H1 (cell line): Measurements from ENCODE around the gene PPP1R3C. TPM values are rescaled to one million over a fixed set of nuclear protein-coding genes. Genes with fewer than 3 reads are reported as not detected.

ENCODE experiments used
- CTCF ChIA-PET: fragments of 300-600 bp; sonication (Branson Sonifier 250); formaldehyde crosslinking; loops from one replicate; lab custom pipeline; 2021; ENCODE audit not compliant: partially characterized antibody; lab: Charles Lee
- POLR2A ChIA-PET: fragments of 300-600 bp; sonication (Branson Sonifier 250); formaldehyde crosslinking; loops from one replicate; lab custom pipeline; 2021; ENCODE audit warnings: inconsistent platforms; ENCODE audit not compliant: partially characterized antibody; lab: Charles Lee
- DNase-seq, 2 experiments: peaks; one replicate each; pipeline versions ENCODE4 v3.0.0 to v3.0.0-alpha.2; 2010 to 2022; ENCODE audit warnings: low spot score in 2 of 2, low read depth in 1 of 2, mixed read lengths in 1 of 2
- FAIRE-seq: peaks from 2 replicates; lab custom pipeline; 2011; peaks lifted over from hg19 to GRCh38; lab: Jason Lieb, UNC
- H2AFZ ChIP-seq: 2 replicates; pipeline ENCODE4 v1.8.1; 2012; ENCODE audit warnings: low read length, inconsistent platforms
- H2AK5ac ChIP-seq: 2 replicates; pipeline ENCODE4 v1.6.1; 2013; ENCODE audit warnings: low read depth, low read length
- H2BK120ac ChIP-seq: replicated peaks from 2 replicates; pipeline ENCODE3; 2013; ENCODE audit warnings: low read depth, low read length, inconsistent platforms
- H2BK12ac ChIP-seq: 2 replicates; pipeline ENCODE4 v1.6.1; 2013; ENCODE audit warnings: low read depth, low read length
- H2BK15ac ChIP-seq: 2 replicates; pipeline ENCODE4 v1.6.1; 2013; ENCODE audit warnings: low read length
- H2BK20ac ChIP-seq: 2 replicates; pipeline ENCODE4 v1.6.1; 2013; ENCODE audit warnings: low read length
- H2BK5ac ChIP-seq: 2 replicates; pipeline ENCODE4 v1.6.1; 2013; ENCODE audit warnings: low read depth, low read length
- H3K14ac ChIP-seq: 2 replicates; pipeline ENCODE4 v1.6.1; 2013; ENCODE audit warnings: inconsistent platforms; ENCODE audit not compliant: insufficient read length
- H3K18ac ChIP-seq: 2 replicates; pipeline ENCODE4 v1.6.1; 2013; ENCODE audit warnings: low read length; ENCODE audit errors: extremely low read depth
- H3K23ac ChIP-seq: 2 replicates; pipeline ENCODE4 v1.6.1; 2013; ENCODE audit warnings: inconsistent platforms; ENCODE audit not compliant: insufficient read length
- H3K23me2 ChIP-seq: 2 replicates; pipeline ENCODE4 v1.6.1; 2013; ENCODE audit warnings: low read depth, low read length
- H3K27ac ChIP-seq: 2 replicates; pipeline ENCODE4 v1.6.1; 2011; ENCODE audit warnings: low read depth, low read length, inconsistent platforms
- H3K27me3 ChIP-seq, 4 experiments: replicated peaks in 1 of 4; 1 replicate in 1 of 4; 2 replicates in 3 of 4; pipeline versions ENCODE4 v1.6.1 to v1.8.1; 2011 to 2013; ENCODE audit warnings: low read length in 3 of 4, mild to moderate bottlenecking in 3 of 4, inconsistent platforms in 2 of 4, mixed read lengths in 2 of 4, moderate library complexity in 1 of 4; ENCODE audit not compliant: control insufficient read depth in 3 of 4, insufficient read depth in 3 of 4; ENCODE audit errors: extremely low read depth in 1 of 4
- H3K36me3 ChIP-seq, 4 experiments: 2 replicates each; pipeline versions ENCODE4 v1.6.1 to v1.8.1; 2011 to 2013; ENCODE audit warnings: mild to moderate bottlenecking in 4 of 4, low read length in 3 of 4, moderate library complexity in 2 of 4, control low read depth in 1 of 4, inconsistent platforms in 1 of 4; ENCODE audit not compliant: insufficient read depth in 4 of 4, control insufficient read depth in 2 of 4
- H3K4ac ChIP-seq: replicated peaks from 2 replicates; pipeline ENCODE3; 2013; ENCODE audit warnings: low read length, low read depth, mixed read lengths, inconsistent platforms; ENCODE audit not compliant: insufficient read length
- H3K4me1 ChIP-seq, 4 experiments: replicated peaks in 1 of 4; 1 replicate in 1 of 4; 2 replicates in 3 of 4; pipeline versions ENCODE4 v1.6.1 to v1.8.1; 2011 to 2013; ENCODE audit warnings: low read length in 3 of 4, inconsistent platforms in 2 of 4, mixed read lengths in 1 of 4; ENCODE audit not compliant: insufficient read depth in 4 of 4, control insufficient read depth in 3 of 4
- H3K4me2 ChIP-seq, 2 experiments: 2 replicates each; pipeline versions ENCODE4 v1.6.1 to v1.8.1; 2011 to 2013; ENCODE audit warnings: low read depth in 2 of 2, low read length in 2 of 2, control low read depth in 1 of 2, inconsistent platforms in 1 of 2, mild to moderate bottlenecking in 1 of 2; ENCODE audit not compliant: insufficient read depth in 1 of 2
- H3K4me3 ChIP-seq, 4 experiments: fragments of 200-600, 300-600 bp in 1 of 4; sonication (generic), shearing (Covaris generic), sonication (Bioruptor Twin) in 1 of 4; 2 replicates each; pipeline versions ENCODE4 v1.5.1 to v1.8.1; 2011 to 2016; ENCODE audit warnings: low read length in 4 of 4, low read depth in 3 of 4, control low read depth in 2 of 4, inconsistent platforms in 2 of 4, mild to moderate bottlenecking in 2 of 4, mixed read lengths in 1 of 4, moderate library complexity in 1 of 4; ENCODE audit not compliant: insufficient read depth in 2 of 4; ENCODE audit errors: extremely low read depth in 1 of 4
- H3K56ac ChIP-seq: replicated peaks from 2 replicates; pipeline ENCODE3; 2013; ENCODE audit warnings: low read depth, mild to moderate bottlenecking, mixed read lengths, low read length, inconsistent platforms; ENCODE audit not compliant: insufficient read length
- H3K79me1 ChIP-seq: 2 replicates; pipeline ENCODE4 v1.6.1; 2013; ENCODE audit warnings: low read depth, low read length, control low read depth
- H3K79me2 ChIP-seq, 2 experiments: 2 replicates each; pipeline versions ENCODE4 v1.6.1 to v1.8.1; 2012 to 2013; ENCODE audit warnings: low read length in 2 of 2, mild to moderate bottlenecking in 2 of 2, inconsistent platforms in 1 of 2; ENCODE audit not compliant: insufficient read depth in 2 of 2, control insufficient read depth in 1 of 2
- H3K9ac ChIP-seq, 4 experiments: replicated peaks in 1 of 4; 1 replicate in 1 of 4; 2 replicates in 3 of 4; pipeline versions ENCODE4 v1.6.1 to v1.8.1; 2011 to 2013; ENCODE audit warnings: low read depth in 3 of 4, low read length in 3 of 4, control low read depth in 2 of 4, mild to moderate bottlenecking in 2 of 4, moderate library complexity in 2 of 4, inconsistent platforms in 1 of 4; ENCODE audit errors: extremely low read depth in 1 of 4
- H3K9me3 ChIP-seq, 2 experiments: 2 replicates each; pipeline versions ENCODE4 v1.6.1 to v1.8.1; 2012 to 2013; ENCODE audit warnings: mild to moderate bottlenecking in 2 of 2, moderate library complexity in 2 of 2, control low read depth in 1 of 2, inconsistent platforms in 1 of 2, low read depth in 1 of 2, low read length in 1 of 2, mixed read lengths in 1 of 2; ENCODE audit not compliant: insufficient read depth in 2 of 2
- H4K20me1 ChIP-seq, 2 experiments: replicated peaks in 1 of 2; 2 replicates each; pipeline versions ENCODE3 to v1.8.1; 2011 to 2013; ENCODE audit warnings: inconsistent platforms in 2 of 2, low read length in 2 of 2, mild to moderate bottlenecking in 1 of 2; ENCODE audit not compliant: insufficient read depth in 2 of 2, control insufficient read depth in 1 of 2
- H4K5ac ChIP-seq: 2 replicates; pipeline ENCODE4 v1.6.1; 2013; ENCODE audit warnings: low read length, low read depth, mixed read lengths, inconsistent platforms; ENCODE audit not compliant: insufficient read length
- H4K8ac ChIP-seq: 2 replicates; pipeline ENCODE4 v1.8.0; 2013; ENCODE audit warnings: mild to moderate bottlenecking, moderate library complexity, low read length, inconsistent platforms; ENCODE audit not compliant: insufficient read depth; ENCODE audit errors: extremely low read depth
- H4K91ac ChIP-seq: replicated peaks from 2 replicates; pipeline ENCODE3; 2013; ENCODE audit warnings: low read length, mixed read lengths, inconsistent platforms; ENCODE audit not compliant: insufficient read length
- BACH1 ChIP-seq: IDR thresholded peaks from 2 replicates; pipeline ENCODE4 v1.6.1; 2012; ENCODE audit warnings: low read length, improper control_type of control experiment
- CBX5 ChIP-seq: fragments of 300-800, 300-1000 bp; sonication (generic); IDR thresholded peaks from 2 replicates; pipeline ENCODE4 v1.7.1; 2016; ENCODE audit warnings: antibody characterized with exemption, low read length, low read depth
- CEBPB ChIP-seq: IDR thresholded peaks from 2 replicates; pipeline ENCODE4 v1.6.1; 2012; ENCODE audit warnings: low read depth, low read length
- CTBP2 ChIP-seq: IDR thresholded peaks from 2 replicates; pipeline ENCODE4 v1.7.0; 2011; ENCODE audit warnings: borderline replicate concordance, mild to moderate bottlenecking, moderate library complexity, mixed read lengths, low read length; ENCODE audit not compliant: insufficient read depth, insufficient read length
- GABPA ChIP-seq: IDR thresholded peaks from 2 replicates; pipeline ENCODE4 v1.6.1; 2011; ENCODE audit warnings: mild to moderate bottlenecking, low read length, moderate library complexity, borderline replicate concordance; ENCODE audit not compliant: insufficient read depth
- JUND ChIP-seq: IDR thresholded peaks from 2 replicates; pipeline ENCODE4 v1.6.1; 2011; ENCODE audit warnings: mild to moderate bottlenecking, improper control_type of control experiment, low read length
- KDM4A ChIP-seq: IDR thresholded peaks from one replicate; pipeline ENCODE4 v1.7.1; 2012; ENCODE audit warnings: low read depth, mild to moderate bottlenecking, moderate library complexity, low read length, inconsistent platforms; ENCODE audit not compliant: severe bottlenecking
- NANOG ChIP-seq: IDR thresholded peaks from 2 replicates; pipeline ENCODE4 v1.6.1; 2011; ENCODE audit warnings: low read length, low read depth, mild to moderate bottlenecking, inconsistent platforms; ENCODE audit not compliant: insufficient read depth, poor library complexity, severe bottlenecking
- POLR2A ChIP-seq, 2 experiments: IDR thresholded peaks; 1 replicate in 1 of 2; 2 replicates in 1 of 2; pipeline ENCODE4 v1.6.1; 2011; ENCODE audit warnings: low read depth in 2 of 2, low read length in 2 of 2, mild to moderate bottlenecking in 2 of 2; ENCODE audit errors: control extremely low read depth in 1 of 2
- RAD21 ChIP-seq, 2 experiments: IDR thresholded peaks in 1 of 2; conservative IDR thresholded peaks in 1 of 2; 2 replicates each; pipeline ENCODE4 v1.6.1; 2011; ENCODE audit warnings: low read depth in 2 of 2, low read length in 2 of 2, improper control_type of control experiment in 1 of 2, inconsistent platforms in 1 of 2, mild to moderate bottlenecking in 1 of 2, moderate library complexity in 1 of 2
- SIX5 ChIP-seq: IDR thresholded peaks from 2 replicates; pipeline ENCODE4 v1.6.1; 2011; ENCODE audit warnings: mild to moderate bottlenecking, low read depth, low read length
- SP1 ChIP-seq: IDR thresholded peaks from 2 replicates; pipeline ENCODE4 v1.6.1; 2011; ENCODE audit warnings: low read depth, low read length
- SP2 ChIP-seq: IDR thresholded peaks from 2 replicates; pipeline ENCODE4 v1.6.1; 2012; ENCODE audit warnings: mild to moderate bottlenecking, low read length, inconsistent platforms
- SRF ChIP-seq: IDR thresholded peaks from 2 replicates; pipeline ENCODE4 v1.6.1; 2011; ENCODE audit warnings: mild to moderate bottlenecking, low read depth, low read length, moderate library complexity
- TEAD4 ChIP-seq: IDR thresholded peaks from 2 replicates; pipeline ENCODE4 v1.6.1; 2012; ENCODE audit warnings: low read depth, low read length, inconsistent platforms, mixed read lengths
- ZNF274 ChIP-seq: IDR thresholded peaks from 2 replicates; pipeline ENCODE4 v1.7.0; 2012; ENCODE audit warnings: low read length, borderline replicate concordance; ENCODE audit errors: extremely low read depth
- WGBS, 2 experiments: shearing (Covaris generic) in 1 of 2; methylation state at CpG; one replicate each; pipeline versions ENCODE4 v1.1.6 to v1.1.7; 2013 to 2015; ENCODE audit warnings: low lambda C conversion rate in 2 of 2, mixed read lengths in 2 of 2, inconsistent platforms in 1 of 2, low coverage in 1 of 2, missing lambda C conversion rate in 1 of 2; ENCODE audit not compliant: insufficient replicate concordance in 2 of 2, insufficient coverage in 1 of 2, insufficient read length in 1 of 2; ENCODE audit errors: extremely low coverage in 1 of 2, missing lambda C conversion rate in 1 of 2; 5-methylcytosine and 5-hydroxymethylcytosine counted together
- polyA plus RNA-seq, 7 experiments: library from polyadenylated mRNA; depleted of rRNA in 3 of 7; stranded (reverse) in 5 of 7; unstranded in 2 of 7; fragments of >200 nt in 5 of 7; fragments of 200-250 nt in 2 of 7; gene quantifications; 1 replicate in 5 of 7; 2 replicates in 1 of 7; 4 replicates in 1 of 7; pipeline versions ENCODE4 v1.2.1 to v1.2.3, GENCODE V29; 2011 to 2013; ENCODE audit warnings: missing spikeins in 2 of 7, mixed read lengths in 2 of 7
- total RNA-seq: library from RNA; stranded (reverse); fragmentation: NEBNext Ultra II Directional; extraction: Animal tissue kit (Norgen Biotek cat#: 25700); gene quantifications from 2 replicates; pipeline ENCODE4 v1.2.1, GENCODE V29; 2021

The PPP1R3C gene
- total and polyA plus RNA-seq, 2 of the 8 experiments (the other 6 are each of a cell fraction or from before 2014, with no cell fraction given) = 1.3 TPM

- CTCF ChIA-PET = interaction anchor here (0.8 to 1.6 kb wide), 5 partner anchors 16 to 98 kb away, joined by 3 to 8 read pairs (median 4); no protein-coding TSS in a partner anchor
- Histone ChIP-seq H2BK20ac (no peak overlapping the region), H4K20me1 (no peaks in the 10 kb centered on the region), H3K56ac (no peak overlapping the region), H2BK120ac (no peak overlapping the region), H4K5ac (no peak overlapping the region), H3K14ac (no peak overlapping the region), H3K27ac (no peak overlapping the region), H3K4me2 (no peak overlapping the region), H2BK12ac (no peak overlapping the region), H2BK15ac (no peak overlapping the region), H4K8ac (no peak overlapping the region), H3K9ac (no peak overlapping the region), H3K27me3 (no peaks in the 10 kb centered on the region; a peak in 1 of 7 replicates), H3K23me2 (no peaks in the 10 kb centered on the region), H3K79me2 (no peaks in the 10 kb centered on the region), H4K91ac (no peak overlapping the region), H2BK5ac (no peak overlapping the region), H3K4me1 (no peaks in the 10 kb centered on the region), H3K4me3 (no peak overlapping the region), H3K18ac (no peak overlapping the region), H3K23ac (no peak overlapping the region), H3K79me1 (no peaks in the 10 kb centered on the region), H3K36me3 (no peaks in the 10 kb centered on the region), H2AFZ (no peak overlapping the region), H3K9me3 (no peaks in the 10 kb centered on the region), H2AK5ac (no peak overlapping the region), H3K4ac (no peak overlapping the region)
- DNase-seq (no peak), FAIRE-seq (no peak)
- POLR2A ChIA-PET = no interaction called here
- 95% methylated on average over 1 of the region's 1 CpG; no CpG with 5 or more reads in 1 of the 2 experiments for WGBS, 2 experiments
- TF ChIP-seq SRF (no peak), NANOG (no peak), CBX5 (no peak), ZNF274 (no peak), JUND (no peak), RAD21 (IDR thresholded peaks at IDR 0.05 in 1 of 2, conservative IDR thresholded peaks at IDR 0.05 in 1 of 2; ENCODE audit: low read depth in 2 of 2, low read length in 2 of 2) (no peak), CTBP2 (no peak), KDM4A (no peak), BACH1 (no peak), SP1 (no peak), SP2 (no peak), CEBPB (no peak), GABPA (no peak), SIX5 (no peak), POLR2A (IDR thresholded peaks at IDR 0.05; ENCODE audit: control extremely low read depth in 1 of 2, low read depth in 2 of 2, low read length in 2 of 2) (no peak), TEAD4 (no peak)
Measured at GRCh38 chr10:91596825-91597196, 36.1 kb downstream of the PPP1R3C start.
